ENCODE data around the gene GPR37L1. TPM values are rescaled to one million over a fixed set of nuclear protein-coding genes. Genes with fewer than 3 reads are reported as not detected.

Gene GPR37L1
- total RNA-seq, 2 experiments from 2014 or later, result 0.03 TPM; not detected in 1

GRCh38 chr1:202156590-202156989 is 33.9 kb downstream of the GPR37L1 start:
- no peaks in the 10 kb centered on the region for H3K9me3 ChIP-seq (ENCODE audit: low read length)
- intact Hi-C loops (cut with micrococcal nuclease; ENCODE audit: unreplicated experiment), result no loop called here
- peaks cover 69% of the 10 kb centered on the region for H3K4me1 ChIP-seq (ENCODE audit: insufficient read depth, low read length, poor library complexity, severe bottlenecking)

DNA sequence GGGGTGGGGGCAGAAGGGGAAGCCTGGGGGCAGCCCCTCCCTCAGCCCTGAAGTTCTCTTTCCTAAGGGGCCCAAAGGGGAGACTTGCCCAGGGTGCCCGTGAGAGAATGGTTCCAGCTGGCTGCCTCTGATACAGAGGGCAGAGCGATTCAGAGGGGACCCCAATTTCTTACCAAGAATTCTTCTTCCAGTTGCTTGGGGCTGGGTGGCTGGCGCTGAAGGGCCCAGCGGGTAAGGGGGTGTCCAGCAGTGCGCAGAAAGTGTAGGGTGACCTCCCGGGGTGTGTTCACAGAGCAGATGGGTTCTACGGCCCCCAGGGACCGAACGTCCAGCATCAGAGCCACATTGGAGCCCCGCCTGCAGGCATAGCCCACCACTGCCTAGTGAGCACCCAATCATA is 35.2 kb downstream of the GPR37L1 start:
- Histone ChIP-seq H3K36me3 (ENCODE audit: insufficient read depth, low read length) (peaks cover 50% of the 10 kb centered on the region), H3K4me3 (ENCODE audit: low read depth, low read length, poor library complexity, severe bottlenecking) (peak overlapping the region; percentile 73), H4K20me1 (ENCODE audit: insufficient read depth, low read length) (no peaks in the 10 kb centered on the region), H3K9me3 (ENCODE audit: low read length) (no peaks in the 10 kb centered on the region), H3K9me2 (ENCODE audit: insufficient read depth, low read length) (no peaks in the 10 kb centered on the region), H3K27ac (ENCODE audit: low read depth, low read length, poor library complexity, severe bottlenecking) (peak overlapping the region; percentile 89), H3K79me2 (ENCODE audit: insufficient read depth, low read depth, low read length) (peaks cover 30% of the 10 kb centered on the region; the same call in 1 of the 2 replicates), H3K4me1 (ENCODE audit: insufficient read depth, low read length, poor library complexity, severe bottlenecking) (peaks cover 82% of the 10 kb centered on the region), H3K4me2 (ENCODE audit: low read length) (peak overlapping the region; percentile 95), H2AFZ (ENCODE audit: low read length) (no peak overlapping the region)
- TF ChIP-seq, protein P1, sequence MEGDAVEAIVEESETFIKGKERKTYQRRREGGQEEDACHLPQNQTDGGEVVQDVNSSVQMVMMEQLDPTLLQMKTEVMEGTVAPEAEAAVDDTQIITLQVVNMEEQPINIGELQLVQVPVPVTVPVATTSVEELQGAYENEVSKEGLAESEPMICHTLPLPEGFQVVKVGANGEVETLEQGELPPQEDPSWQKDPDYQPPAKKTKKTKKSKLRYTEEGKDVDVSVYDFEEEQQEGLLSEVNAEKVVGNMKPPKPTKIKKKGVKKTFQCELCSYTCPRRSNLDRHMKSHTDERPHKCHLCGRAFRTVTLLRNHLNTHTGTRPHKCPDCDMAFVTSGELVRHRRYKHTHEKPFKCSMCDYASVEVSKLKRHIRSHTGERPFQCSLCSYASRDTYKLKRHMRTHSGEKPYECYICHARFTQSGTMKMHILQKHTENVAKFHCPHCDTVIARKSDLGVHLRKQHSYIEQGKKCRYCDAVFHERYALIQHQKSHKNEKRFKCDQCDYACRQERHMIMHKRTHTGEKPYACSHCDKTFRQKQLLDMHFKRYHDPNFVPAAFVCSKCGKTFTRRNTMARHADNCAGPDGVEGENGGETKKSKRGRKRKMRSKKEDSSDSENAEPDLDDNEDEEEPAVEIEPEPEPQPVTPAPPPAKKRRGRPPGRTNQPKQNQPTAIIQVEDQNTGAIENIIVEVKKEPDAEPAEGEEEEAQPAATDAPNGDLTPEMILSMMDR (conservative IDR thresholded peaks at IDR 0.05; ENCODE audit: low read length), result no peak
- no peak for TF ChIP-seq EZH2phosphoT487 (IDR thresholded peaks at IDR 0.05; ENCODE audit: borderline replicate concordance, low read depth, low read length)
- no TSS peak for BruUV-seq (replicated peaks)
- ChIA-PET CTCF (ENCODE audit: unreplicated experiment) (interaction anchor here (1.0 kb wide), 1 partner anchor 31 kb away, joined by 6 read pairs; no protein-coding TSS in a partner anchor), POLR2A (no interaction called here)
- DNase-seq (ENCODE audit: low spot score), result no peak
- intact Hi-C loops (cut with micrococcal nuclease; ENCODE audit: unreplicated experiment), result no loop called here

More at GRCh38 chr1:202156590-202156989, 33.9 kb downstream of the GPR37L1 start:
- TF ChIP-seq EZH2phosphoT487 (IDR thresholded peaks at IDR 0.05; ENCODE audit: borderline replicate concordance, low read depth, low read length), result no peak
- TF ChIP-seq, protein P1 (conservative IDR thresholded peaks at IDR 0.05; ENCODE audit: low read length), result no peak
- CTCF ChIA-PET (ENCODE audit: unreplicated experiment), result interaction anchor here (0.6 kb wide), 1 partner anchor 28 kb away, joined by 9 read pairs; no protein-coding TSS in a partner anchor
- Histone ChIP-seq H3K27ac (ENCODE audit: low read depth, low read length, poor library complexity, severe bottlenecking) (peak overlapping the region; percentile 21), H3K4me2 (ENCODE audit: low read length) (peak overlapping the region; percentile 12), H4K20me1 (ENCODE audit: insufficient read depth, low read length) (no peaks in the 10 kb centered on the region), H3K4me3 (ENCODE audit: low read depth, low read length, poor library complexity, severe bottlenecking) (peak overlapping the region; percentile 12), H3K36me3 (ENCODE audit: insufficient read depth, low read length) (peaks cover 64% of the 10 kb centered on the region), H2AFZ (ENCODE audit: low read length) (no peak overlapping the region), H3K9me2 (ENCODE audit: insufficient read depth, low read length) (no peaks in the 10 kb centered on the region), H3K79me2 (ENCODE audit: insufficient read depth, low read depth, low read length) (peaks cover 30% of the 10 kb centered on the region; the same call in 1 of the 2 replicates)
- POLR2A ChIA-PET, result interaction anchor here (0.6 to 1.5 kb wide), 4 partner anchors 13 to 186 kb away, joined by 3 to 7 read pairs (median 4); no protein-coding TSS in a partner anchor
- no peak for DNase-seq (ENCODE audit: low spot score)
- no TSS peak for BruUV-seq (replicated peaks)

DNA sequence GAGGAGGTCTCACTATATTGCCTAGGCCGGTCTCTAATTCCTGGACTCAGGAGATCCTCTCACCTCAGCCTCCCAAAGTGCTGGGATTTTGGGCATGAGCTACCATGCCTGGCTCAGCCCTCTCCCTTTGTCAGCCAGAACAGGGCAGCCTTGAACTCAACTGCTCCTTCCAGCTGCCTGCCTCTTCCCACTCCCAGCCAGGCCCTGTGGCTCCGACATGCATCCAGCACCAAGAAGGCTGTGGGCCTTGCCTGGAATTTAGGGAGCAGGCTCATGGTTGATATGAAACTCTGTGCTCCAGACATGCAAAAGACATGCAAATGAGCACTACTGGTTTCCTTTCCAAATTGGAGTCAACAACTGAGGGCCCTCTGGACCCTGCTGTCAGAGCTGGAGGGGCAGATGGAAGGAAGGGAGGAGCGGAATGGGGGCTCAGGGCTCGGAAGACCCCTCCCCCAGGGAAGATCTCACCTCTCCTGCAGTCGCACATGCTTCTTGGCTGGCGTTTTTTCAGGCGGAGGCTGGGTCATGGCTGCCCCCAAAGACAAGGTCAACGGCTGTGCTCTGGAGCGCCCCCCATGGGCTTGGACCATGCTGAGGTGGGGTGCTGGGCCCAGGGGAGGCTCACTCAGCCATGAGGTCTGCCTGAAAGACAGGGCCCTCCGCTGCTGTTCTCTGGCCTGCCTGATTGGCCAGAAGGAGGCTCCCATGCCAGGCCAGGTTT is 36.3 kb downstream of the GPR37L1 start:
- Histone ChIP-seq H4K20me1 (ENCODE audit: insufficient read depth, low read length) (no peaks in the 10 kb centered on the region), H3K4me1 (ENCODE audit: insufficient read depth, low read length, poor library complexity, severe bottlenecking) (peaks cover 92% of the 10 kb centered on the region), H3K4me2 (ENCODE audit: low read length) (peak overlapping the region; percentile 95), H3K9me2 (ENCODE audit: insufficient read depth, low read length) (no peaks in the 10 kb centered on the region), H3K4me3 (ENCODE audit: low read depth, low read length, poor library complexity, severe bottlenecking) (peak overlapping the region; percentile 73), H2AFZ (ENCODE audit: low read length) (peak overlapping the region; percentile 24; the same call in 1 of the 2 replicates), H3K9me3 (ENCODE audit: low read length) (no peaks in the 10 kb centered on the region), H3K27ac (ENCODE audit: low read depth, low read length, poor library complexity, severe bottlenecking) (peak overlapping the region; percentile 89), H3K36me3 (ENCODE audit: insufficient read depth, low read length) (peaks cover 40% of the 10 kb centered on the region), H3K79me2 (ENCODE audit: insufficient read depth, low read depth, low read length) (peaks cover 30% of the 10 kb centered on the region; the same call in 1 of the 2 replicates)
- intact Hi-C loops (cut with micrococcal nuclease; ENCODE audit: unreplicated experiment), result no loop called here
- no peak for TF ChIP-seq EZH2phosphoT487 (IDR thresholded peaks at IDR 0.05; ENCODE audit: borderline replicate concordance, low read depth, low read length)
- TF ChIP-seq, protein P1 (conservative IDR thresholded peaks at IDR 0.05; ENCODE audit: low read length), result peak; percentile 79
- POLR2A ChIA-PET, result interaction anchor here (0.5 to 1.7 kb wide), 4 partner anchors 12 to 384 kb away, joined by 3 to 7 read pairs (median 4); no protein-coding TSS in a partner anchor
- no TSS peak for BruUV-seq (replicated peaks)
- CTCF ChIA-PET (ENCODE audit: unreplicated experiment), result no interaction called here
- DNase-seq (ENCODE audit: low spot score), result peak; percentile 70

All from OCI-LY7 (cell line).